ENCODE results near the gene NBAS.
"Not testable (repeated sequence)": the region's sequence is repeated elsewhere in the genome, so short reads cannot be mapped to it uniquely, and the experiment has no call there.

The NBAS gene

GRCh38 chr2:15220603-15221002, 340.5 kb downstream of the NBAS start:
- no peak for TF ChIP-seq CTCF (conservative IDR thresholded peaks at IDR 0.05)
- no peak overlapping the region for H3K27ac ChIP-seq

- no peak overlapping the region for H3K27ac ChIP-seq
- TF ChIP-seq CTCF (conservative IDR thresholded peaks at IDR 0.05): no peak
These were observed 342.6 kb downstream of the NBAS start for GRCh38 chr2:15218423-15219086.

- H3K27ac ChIP-seq: no peak overlapping the region
- TF ChIP-seq CTCF (conservative IDR thresholded peaks at IDR 0.05): no peak
These were observed 348.9 kb downstream of the NBAS start for GRCh38 chr2:15212249-15212648.

GRCh38 chr2:15210542-15210941, 350.6 kb downstream of the NBAS start:
- not testable (repeated sequence) for H3K27ac ChIP-seq

GRCh38 chr2:15206419-15206818, 354.7 kb downstream of the NBAS start:
- H3K27ac ChIP-seq: no peak overlapping the region
- TF ChIP-seq CTCF (conservative IDR thresholded peaks at IDR 0.05): no peak

- no peak overlapping the region for H3K27ac ChIP-seq
- no peak for TF ChIP-seq CTCF (conservative IDR thresholded peaks at IDR 0.05)
These were observed 355.6 kb downstream of the NBAS start for GRCh38 chr2:15205562-15205961.

GRCh38 chr2:15201009-15201408, 360.1 kb downstream of the NBAS start:
- no peak overlapping the region for H3K27ac ChIP-seq
- no peak for TF ChIP-seq CTCF (conservative IDR thresholded peaks at IDR 0.05)

GRCh38 chr2:15200581-15200980, 360.6 kb downstream of the NBAS start:
- TF ChIP-seq CTCF (conservative IDR thresholded peaks at IDR 0.05): no peak
- H3K27ac ChIP-seq: no peak overlapping the region

Measured in VCaP (cell line).